Keratinocyte (primary cell): ENCODE results near the gene ADGRD1. TPM values are rescaled to one million over a fixed set of nuclear protein-coding genes. Genes with fewer than 3 reads are reported as not detected.

Experiments used
- DNase-seq: peaks from one replicate; pipeline ENCODE4 v3.0.0-alpha.2; 2011; ENCODE audit warnings: low read depth, missing footprints, low spot score
- FAIRE-seq: peaks from 2 replicates; lab custom pipeline; 2011; peaks lifted over from hg19 to GRCh38; lab: Jason Lieb, UNC
- H2AFZ ChIP-seq: 2 replicates; pipeline ENCODE4 v1.6.0; 2012; ENCODE audit warnings: low read length, control low read depth, inconsistent platforms; ENCODE audit not compliant: control insufficient read depth
- H3K27ac ChIP-seq: 2 replicates; pipeline ENCODE4 v1.5.1; 2011; ENCODE audit warnings: low read length; ENCODE audit not compliant: control insufficient read depth, insufficient read depth
- H3K27me3 ChIP-seq: 3 replicates; pipeline ENCODE4 v1.6.0; 2011; ENCODE audit warnings: low read length; ENCODE audit not compliant: control insufficient read depth, insufficient read depth; ENCODE audit errors: extremely low read depth
- H3K36me3 ChIP-seq, 2 experiments: 2 replicates in 1 of 2; 3 replicates in 1 of 2; pipeline ENCODE4 v1.5.1; 2011; ENCODE audit warnings: low read length in 2 of 2, mild to moderate bottlenecking in 1 of 2; ENCODE audit not compliant: control insufficient read depth in 2 of 2, insufficient read depth in 2 of 2; ENCODE audit errors: extremely low read depth in 1 of 2
- H3K4me1 ChIP-seq: 3 replicates; pipeline ENCODE4 v1.5.1; 2011; ENCODE audit warnings: low read length; ENCODE audit not compliant: control insufficient read depth, insufficient read depth; ENCODE audit errors: extremely low read depth
- H3K4me2 ChIP-seq: 3 replicates; pipeline ENCODE4 v1.6.0; 2011; ENCODE audit warnings: low read depth, low read length; ENCODE audit not compliant: control insufficient read depth, insufficient read depth; ENCODE audit errors: extremely low read depth
- H3K4me3 ChIP-seq, 3 experiments: fragments of 200-600 bp in 1 of 3; sonication (generic) in 1 of 3; 2 replicates in 2 of 3; 3 replicates in 1 of 3; pipeline ENCODE4 v1.5.1; 2011 to 2016; ENCODE audit warnings: low read length in 3 of 3, mild to moderate bottlenecking in 3 of 3, control low read depth in 2 of 3, inconsistent platforms in 1 of 3, low read depth in 1 of 3, mixed read lengths in 1 of 3, mixed run types in 1 of 3, moderate library complexity in 1 of 3; ENCODE audit not compliant: control insufficient read depth in 2 of 3, insufficient read depth in 2 of 3; ENCODE audit errors: extremely low read depth in 1 of 3
- H3K79me2 ChIP-seq: 2 replicates; pipeline ENCODE4 v1.6.0; 2012; ENCODE audit warnings: low read length; ENCODE audit not compliant: control insufficient read depth, insufficient read depth
- H3K9ac ChIP-seq: 3 replicates; pipeline ENCODE4 v1.6.0; 2011; ENCODE audit warnings: low read length; ENCODE audit not compliant: control insufficient read depth, insufficient read depth; ENCODE audit errors: extremely low read depth
- H3K9me1 ChIP-seq: 3 replicates; pipeline ENCODE4 v1.6.0; 2011; ENCODE audit warnings: low read length; ENCODE audit not compliant: control insufficient read depth, insufficient read depth; ENCODE audit errors: extremely low read depth
- H3K9me3 ChIP-seq: 2 replicates; pipeline ENCODE4 v1.5.1; 2012; ENCODE audit warnings: low read depth, low read length; ENCODE audit not compliant: control insufficient read depth
- H4K20me1 ChIP-seq: 3 replicates; pipeline ENCODE4 v1.6.0; 2011; ENCODE audit warnings: low read length; ENCODE audit not compliant: control insufficient read depth, insufficient read depth; ENCODE audit errors: extremely low read depth
- EZH2 ChIP-seq: IDR thresholded peaks from one replicate; pipeline ENCODE4 v1.6.1; 2012; ENCODE audit warnings: inconsistent platforms, mild to moderate bottlenecking, low read length, moderate library complexity
- dilution Hi-C: fragments of 300-500 bp; cut with MboI; formaldehyde crosslinking; loops from one replicate; pipeline ENCODE4 v1.7.0; 2020; ENCODE audit warnings: low sequenced_read_pairs; ENCODE audit not compliant: extremely low pct_ligation_motif_present
- polyA plus RNA-seq, 5 experiments: library from polyadenylated mRNA; depleted of rRNA in 3 of 5; stranded (reverse) in 3 of 5; stranded (forward) in 1 of 5; unstranded in 1 of 5; fragments of >200 nt; gene quantifications; 1 replicate in 1 of 5; 2 replicates in 3 of 5; 3 replicates in 1 of 5; pipeline versions ENCODE4 v1.2.1 to v1.2.3, GENCODE V29; 2011 to 2012; ENCODE audit warnings: missing spikeins in 2 of 5, low read depth in 1 of 5, low replicate concordance in 1 of 5
- TF ChIP-seq, protein P1 (sequence below), 3 experiments: IDR thresholded peaks in 1 of 3; conservative IDR thresholded peaks in 1 of 3; optimal IDR thresholded peaks in 1 of 3; 2 replicates in 2 of 3; 3 replicates in 1 of 3; pipeline versions ENCODE3 to v1.5.1; 2011; ENCODE audit warnings: low read length in 3 of 3, mild to moderate bottlenecking in 3 of 3, moderate library complexity in 2 of 3, control low read depth in 1 of 3, inconsistent platforms in 1 of 3; ENCODE audit not compliant: insufficient read depth in 2 of 3; ENCODE audit errors: extremely low read depth in 1 of 3

Gene ADGRD1
- polyA plus RNA-seq, 1 donor (not counting 4 experiments of a cell fraction or from before 2014, with no cell fraction given), result not detected

GRCh38 chr12:131140697-131141096 lies 187.0 kb downstream of the ADGRD1 start:
- Histone ChIP-seq H3K79me2 (no peaks in the 10 kb centered on the region), H3K4me1 (no peaks in the 10 kb centered on the region), H3K36me3 (no peaks in the 10 kb centered on the region), H4K20me1 (no peaks in the 10 kb centered on the region), H3K27ac (no peak overlapping the region), H3K4me3 (no peak overlapping the region), H3K9me3 (no peaks in the 10 kb centered on the region), H3K4me2 (no peak overlapping the region), H3K27me3 (no peaks in the 10 kb centered on the region), H2AFZ (no peak overlapping the region), H3K9me1 (no peaks in the 10 kb centered on the region), H3K9ac (no peak overlapping the region)
- no peak for FAIRE-seq
- TF ChIP-seq EZH2, result no peak
- TF ChIP-seq, protein P1, sequence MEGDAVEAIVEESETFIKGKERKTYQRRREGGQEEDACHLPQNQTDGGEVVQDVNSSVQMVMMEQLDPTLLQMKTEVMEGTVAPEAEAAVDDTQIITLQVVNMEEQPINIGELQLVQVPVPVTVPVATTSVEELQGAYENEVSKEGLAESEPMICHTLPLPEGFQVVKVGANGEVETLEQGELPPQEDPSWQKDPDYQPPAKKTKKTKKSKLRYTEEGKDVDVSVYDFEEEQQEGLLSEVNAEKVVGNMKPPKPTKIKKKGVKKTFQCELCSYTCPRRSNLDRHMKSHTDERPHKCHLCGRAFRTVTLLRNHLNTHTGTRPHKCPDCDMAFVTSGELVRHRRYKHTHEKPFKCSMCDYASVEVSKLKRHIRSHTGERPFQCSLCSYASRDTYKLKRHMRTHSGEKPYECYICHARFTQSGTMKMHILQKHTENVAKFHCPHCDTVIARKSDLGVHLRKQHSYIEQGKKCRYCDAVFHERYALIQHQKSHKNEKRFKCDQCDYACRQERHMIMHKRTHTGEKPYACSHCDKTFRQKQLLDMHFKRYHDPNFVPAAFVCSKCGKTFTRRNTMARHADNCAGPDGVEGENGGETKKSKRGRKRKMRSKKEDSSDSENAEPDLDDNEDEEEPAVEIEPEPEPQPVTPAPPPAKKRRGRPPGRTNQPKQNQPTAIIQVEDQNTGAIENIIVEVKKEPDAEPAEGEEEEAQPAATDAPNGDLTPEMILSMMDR (optimal IDR thresholded peaks at IDR 0.05 in 1 of 3, IDR thresholded peaks at IDR 0.05 in 1 of 3, conservative IDR thresholded peaks at IDR 0.05 in 1 of 3; ENCODE audit: extremely low read depth in 1 of 3, insufficient read depth in 2 of 3, low read length in 3 of 3), result no peak
- DNase-seq, result no peak
- dilution Hi-C loops, result no loop called here

GRCh38 chr12:131141514-131141913 lies 187.8 kb downstream of the ADGRD1 start:
- no peak for FAIRE-seq

More at GRCh38 chr12:131141514-131141913, 187.8 kb downstream of the ADGRD1 start:
- Histone ChIP-seq H3K9me3 (no peaks in the 10 kb centered on the region), H3K9me1 (no peaks in the 10 kb centered on the region), H3K9ac (no peak overlapping the region), H4K20me1 (no peaks in the 10 kb centered on the region), H3K79me2 (no peaks in the 10 kb centered on the region), H3K27me3 (no peaks in the 10 kb centered on the region), H3K4me1 (no peaks in the 10 kb centered on the region), H3K36me3 (no peaks in the 10 kb centered on the region), H3K4me2 (no peak overlapping the region), H3K4me3 (no peak overlapping the region), H2AFZ (no peak overlapping the region), H3K27ac (no peak overlapping the region)
- TF ChIP-seq, protein P1 (optimal IDR thresholded peaks at IDR 0.05 in 1 of 3, IDR thresholded peaks at IDR 0.05 in 1 of 3, conservative IDR thresholded peaks at IDR 0.05 in 1 of 3; ENCODE audit: extremely low read depth in 1 of 3, insufficient read depth in 2 of 3, low read length in 3 of 3), result no peak
- no peak for TF ChIP-seq EZH2
- DNase-seq, result no peak
- dilution Hi-C loops, result no loop called here
